Right ventricle myocardium superior (tissue), 1 donor: ENCODE measurements around the gene SP3. TPM values are rescaled to one million over a fixed set of nuclear protein-coding genes. Genes with fewer than 3 reads are reported as not detected.

Experiments
- ATAC-seq: fragments of 200-7000 bp; cut with Tn5 transposase; one replicate; pipeline ENCODE4 v1.9.1; 2020; ENCODE audit warnings: mild to moderate bottlenecking; ENCODE audit not compliant: poor library complexity
- DNase-seq: peaks from one replicate; pipeline ENCODE4 v3.0.0-alpha.2; 2020
- intact Hi-C: fragments of 100-400 bp; cut with DNase I; formaldehyde crosslinking; loops from one replicate; pipeline ENCODE4 v1.11.2; 2022
- long read RNA-seq: library from polyadenylated mRNA; unstranded; transcript quantifications from one replicate; pipeline ENCODE4 v2.0.0, GENCODE V29; 2021
- total RNA-seq: library from RNA; stranded (reverse); fragmentation: NEBNext Ultra II Directional; extraction: Animal tissue kit (Norgen Biotek cat#: 25700); gene quantifications from one replicate; pipeline ENCODE4 v1.2.1, GENCODE V29; 2021
- donor health status: DM: no; HTN: yes; CAD: no; lungs with severe emphysema.

SP3 gene
- 35.3 TPM for total RNA-seq
- long read RNA-seq, full-length matches to known transcripts: 47 of 57 reads
- long read RNA-seq, partial matches to known transcripts: 6 of 57 reads
- long read RNA-seq, other reads (novel, unspliced or antisense): 4 of 57 reads

- peak; percentile 89 for ATAC-seq
- intact Hi-C loops: no loop called here
- DNase-seq: peak; percentile 98
Measured at GRCh38 chr2:173965372-173966025, at the start of gene SP3. SP3 (minus strand) TSS chr2:173965373; CDS start chr2:173965171, 202 bp downstream.

- ATAC-seq (no peak), DNase-seq (no peak)
- intact Hi-C loops: no loop called here
Measured at GRCh38 chr2:174014699-174015070, 49.5 kb upstream of the SP3 start.

DNA sequence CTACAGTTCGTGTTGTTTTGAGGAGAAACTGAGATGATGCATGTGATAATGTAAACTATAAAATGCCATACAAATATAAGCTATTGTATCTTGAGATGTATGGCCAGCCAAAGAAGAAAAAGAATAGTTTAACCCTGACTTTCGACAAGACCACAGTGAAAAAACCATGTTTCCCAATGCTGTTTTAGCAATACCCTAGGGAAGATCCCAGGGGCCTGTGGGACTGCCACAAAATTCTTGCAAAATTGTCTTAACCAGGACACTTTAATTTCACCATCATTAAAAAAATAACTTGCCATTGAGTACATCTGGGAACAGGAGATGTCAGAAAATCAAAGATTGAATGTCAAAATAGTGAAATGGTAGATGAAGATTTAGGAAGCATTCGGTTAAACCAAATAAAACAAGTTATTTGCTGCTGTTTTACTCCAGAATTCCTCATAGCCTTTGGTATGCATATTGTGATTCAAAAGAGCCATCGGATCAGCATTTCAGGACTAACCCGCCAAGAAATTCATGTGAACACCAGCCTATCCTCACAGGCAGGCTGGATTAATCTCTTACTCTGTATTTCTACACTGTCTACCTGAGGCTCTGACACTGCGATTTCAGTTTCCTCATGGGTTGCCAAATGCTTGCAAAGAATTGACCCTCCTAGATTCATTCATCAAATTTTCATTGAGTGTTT is 49.0 kb upstream of the SP3 start:
- no peak for DNase-seq
- no peak for ATAC-seq
- intact Hi-C loops: no loop called here

- peak; percentile 68 for DNase-seq
- intact Hi-C loops: no loop called here
- peak; percentile 70 for ATAC-seq
Measured at GRCh38 chr2:174013315-174013751, 48.2 kb upstream of the SP3 start.

GRCh38 chr2:174012347-174013314 is 47.5 kb upstream of the SP3 start:
- intact Hi-C loops: no loop called here
- peak; percentile 92 for ATAC-seq
- peak; percentile 87 for DNase-seq

GRCh38 chr2:174011796-174012195 is 46.6 kb upstream of the SP3 start:
- intact Hi-C loops: no loop called here
- DNase-seq (no peak), ATAC-seq (no peak)

DNA sequence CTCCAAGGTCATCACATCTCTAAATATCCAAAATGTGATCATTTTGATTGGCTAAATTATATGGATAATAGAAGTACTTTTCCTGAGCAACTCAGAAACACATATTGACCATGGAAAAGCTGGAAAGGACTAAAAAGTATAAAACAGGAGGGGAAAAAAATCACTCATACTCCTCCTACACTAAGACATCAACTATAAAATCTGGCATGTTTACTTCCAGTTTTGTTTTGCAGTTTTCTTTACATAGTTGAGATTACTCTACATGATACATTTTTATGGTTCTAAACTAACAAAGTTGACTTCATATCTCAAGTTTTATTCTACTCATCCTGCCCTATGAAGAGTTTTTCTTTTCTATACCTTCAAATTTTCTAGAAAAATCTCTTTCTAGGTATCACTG is 46.0 kb upstream of the SP3 start:
- DNase-seq: no peak
- intact Hi-C loops: no loop called here
- ATAC-seq: no peak

DNA sequence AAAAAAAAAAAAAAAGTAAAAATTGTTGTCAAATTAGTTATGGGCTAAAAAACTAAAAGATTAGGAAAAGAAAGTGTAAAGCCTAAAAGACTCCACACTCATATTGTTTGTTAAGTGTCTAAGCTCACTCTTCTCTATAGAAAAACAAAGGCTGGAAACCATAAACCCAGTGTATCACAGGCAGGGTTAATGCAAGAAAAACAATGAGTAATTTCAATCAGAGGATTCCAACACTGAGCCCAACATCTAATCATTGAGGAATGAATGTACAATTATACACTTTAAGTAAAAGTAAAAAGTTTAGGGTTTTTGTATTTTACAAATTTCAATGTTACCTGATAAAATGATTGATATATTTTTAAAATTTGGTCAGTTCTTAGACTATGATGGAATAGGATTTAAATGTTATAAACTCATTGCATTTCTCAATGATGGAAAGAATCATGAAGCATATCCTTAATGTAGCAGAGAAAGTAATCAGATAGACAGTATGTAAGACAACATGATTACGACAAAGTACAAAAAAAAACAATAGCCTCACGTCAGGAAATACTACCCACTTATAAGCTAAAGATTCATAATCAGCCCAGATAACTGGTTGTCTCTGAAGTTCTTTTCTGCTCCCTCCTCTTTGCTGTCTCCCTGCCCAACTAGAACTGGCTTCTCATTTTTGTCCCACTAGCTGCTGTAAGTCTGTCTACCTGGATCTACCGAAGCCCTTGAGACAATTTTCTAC is 44.5 kb upstream of the SP3 start:
- DNase-seq: no peak
- intact Hi-C loops: no loop called here

GRCh38 chr2:174008720-174009119 is 43.5 kb upstream of the SP3 start:
- ATAC-seq: no peak
- intact Hi-C loops: no loop called here
- DNase-seq: no peak

More for the DNA sequence above, 44.5 kb upstream of the SP3 start:
- no peak for ATAC-seq

DNA sequence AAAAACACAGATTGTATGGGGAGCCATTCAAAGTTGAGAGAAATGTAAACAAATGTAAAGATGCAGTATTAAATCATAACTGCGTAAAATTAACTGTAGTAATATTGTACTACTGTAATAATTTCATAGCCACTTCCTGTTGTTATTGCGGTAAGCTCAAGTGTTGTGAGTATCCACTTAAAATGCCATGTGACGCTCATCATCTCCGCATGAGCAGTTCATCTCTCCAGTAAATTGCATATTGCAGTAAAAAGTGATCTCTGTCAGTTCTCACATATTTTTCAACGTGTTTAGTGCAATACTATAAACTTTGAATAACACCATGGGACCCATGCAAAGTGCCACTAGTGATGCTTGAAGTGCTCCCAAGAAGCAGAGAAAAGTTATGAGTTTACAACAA is 41.8 kb upstream of the SP3 start:
- intact Hi-C loops: no loop called here
- ATAC-seq: no peak
- no peak for DNase-seq

- no peak for ATAC-seq
- DNase-seq: no peak
- intact Hi-C loops: no loop called here
Measured at GRCh38 chr2:174005801-174006419, 40.7 kb upstream of the SP3 start.

GRCh38 chr2:174004905-174005605 is 39.9 kb upstream of the SP3 start:
- intact Hi-C loops: no loop called here
- peak; percentile 61 for DNase-seq
- ATAC-seq: peak; percentile 95

GRCh38 chr2:174003720-174004695 is 38.8 kb upstream of the SP3 start:
- intact Hi-C loops: no loop called here
- DNase-seq (peak; percentile 50), ATAC-seq (peak; percentile 51)

DNA sequence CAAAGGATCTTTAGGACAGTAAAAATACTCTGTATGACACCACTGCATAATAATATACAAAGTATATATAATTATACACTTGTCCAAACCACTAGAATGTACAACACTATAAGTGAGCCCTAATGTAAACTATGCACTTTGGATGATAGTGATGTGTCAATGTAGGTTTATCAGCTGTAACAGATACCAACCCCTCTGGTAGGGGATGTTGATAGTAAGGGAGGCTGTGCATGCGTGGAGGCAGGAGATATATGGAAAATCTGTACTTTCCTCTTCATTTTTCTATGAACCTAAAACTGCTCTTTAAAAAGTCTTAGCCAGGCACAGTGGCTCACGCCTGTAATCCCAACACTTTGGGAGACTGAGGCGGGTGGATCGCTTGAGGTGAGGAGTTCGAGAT is 37.5 kb upstream of the SP3 start:
- no peak for DNase-seq
- no peak for ATAC-seq
- intact Hi-C loops: no loop called here

GRCh38 chr2:174001107-174001506 is 35.9 kb upstream of the SP3 start:
- no peak for DNase-seq

GRCh38 chr2:173999724-174000123 is 34.6 kb upstream of the SP3 start:
- intact Hi-C loops: no loop called here
- ATAC-seq: no peak
- no peak for DNase-seq

More at GRCh38 chr2:174001107-174001506, 35.9 kb upstream of the SP3 start:
- no peak for ATAC-seq
- intact Hi-C loops: no loop called here
